OCI-LY1 (cell line): Measurements from ENCODE around the gene PNPLA7.

Experiments used
- H2AFZ ChIP-seq: fragments of 200-600 bp; sonication (generic), shearing (Covaris generic); 2 replicates; pipeline ENCODE4 v1.6.0; 2014; ENCODE audit warnings: antibody characterized with exemption, mild to moderate bottlenecking, low read length
- H3F3A ChIP-seq: fragments of 200-600 bp; sonication (generic), shearing (Covaris generic); 2 replicates; pipeline ENCODE4 v1.6.0; 2014; ENCODE audit warnings: mild to moderate bottlenecking, antibody characterized with exemption, low read length, moderate library complexity; ENCODE audit not compliant: insufficient read depth
- H3K27ac ChIP-seq: fragments of 200-600 bp; sonication (generic); 2 replicates; pipeline ENCODE4 v1.5.1; 2014; ENCODE audit warnings: low read length, mixed run types, mild to moderate bottlenecking, low read depth; ENCODE audit not compliant: poor library complexity, severe bottlenecking
- H3K27me3 ChIP-seq: fragments of 200-600 bp; sonication (generic); 2 replicates; pipeline ENCODE4 v1.6.0; 2014; ENCODE audit warnings: antibody characterized with exemption, mild to moderate bottlenecking, low read length, moderate library complexity; ENCODE audit not compliant: insufficient read depth
- H3K36me3 ChIP-seq: fragments of 200-600 bp; sonication (generic); 2 replicates; pipeline ENCODE4 v1.6.1; 2014; ENCODE audit warnings: mild to moderate bottlenecking, antibody characterized with exemption, low read length, moderate library complexity, mixed read lengths; ENCODE audit not compliant: insufficient read depth
- H3K4me1 ChIP-seq: fragments of 200-600 bp; sonication (generic); 2 replicates; pipeline ENCODE4 v1.5.1; 2014; ENCODE audit warnings: mild to moderate bottlenecking, low read length, moderate library complexity; ENCODE audit not compliant: insufficient read depth, severe bottlenecking
- H3K4me2 ChIP-seq: fragments of 200-600 bp; sonication (generic), shearing (Covaris generic); 2 replicates; pipeline ENCODE4 v1.6.1; 2014; ENCODE audit warnings: low read length
- H3K4me3 ChIP-seq: fragments of 200-600 bp; sonication (generic); 2 replicates; pipeline ENCODE4 v1.5.1; 2014; ENCODE audit warnings: low read length, low read depth, mild to moderate bottlenecking, mixed read lengths; ENCODE audit not compliant: poor library complexity, severe bottlenecking
- H3K79me2 ChIP-seq: fragments of 200-600 bp; shearing (Covaris generic); 2 replicates; pipeline ENCODE4 v1.6.1; 2016; ENCODE audit warnings: mixed run types, low read length, mixed read lengths; ENCODE audit not compliant: insufficient read depth
- H3K9ac ChIP-seq: fragments of 200-600 bp; sonication (generic), shearing (Covaris generic); 2 replicates; pipeline ENCODE4 v1.6.1; 2014; ENCODE audit warnings: mild to moderate bottlenecking, low read length, mixed read lengths
- H3K9me2 ChIP-seq: fragments of 200-600 bp; sonication (generic), shearing (Covaris generic); 2 replicates; pipeline ENCODE4 v1.6.1; 2014; ENCODE audit warnings: low read depth, mild to moderate bottlenecking, low read length, mixed read lengths
- H3K9me3 ChIP-seq: fragments of 200-600 bp; shearing (Covaris generic); 2 replicates; pipeline ENCODE4 v1.6.1; 2014; ENCODE audit warnings: low read length, mixed read lengths
- H4K20me1 ChIP-seq: fragments of 200-600 bp; sonication (generic), shearing (Covaris generic); 2 replicates; pipeline ENCODE4 v1.6.0; 2016; ENCODE audit warnings: mild to moderate bottlenecking, low read length; ENCODE audit not compliant: insufficient read depth
- CTCF ChIP-seq: fragments of 200-600 bp; sonication (generic), shearing (Covaris generic); IDR thresholded peaks from 2 replicates; pipeline ENCODE4 v1.5.1; 2017; ENCODE audit warnings: mild to moderate bottlenecking, antibody characterized with exemption, low read length, moderate library complexity, mixed read lengths
- EZH2 ChIP-seq: fragments of 200-600 bp; sonication (generic), shearing (Covaris generic); IDR thresholded peaks from 2 replicates; pipeline ENCODE4 v1.8.0; 2017; ENCODE audit warnings: borderline replicate concordance, mixed run types, mild to moderate bottlenecking, antibody characterized with exemption, low read length, moderate library complexity, mixed read lengths

The PNPLA7 gene

GRCh38 chr9:137506702-137507171, 43.5 kb downstream of the PNPLA7 start:
- H3K9ac ChIP-seq, result no peak overlapping the region
- H3K9me3 ChIP-seq, result no peaks in the 10 kb centered on the region
- H3K79me2 ChIP-seq, result no peaks in the 10 kb centered on the region
- H3K4me1 ChIP-seq, result no peaks in the 10 kb centered on the region
- H3F3A ChIP-seq, result no peaks in the 10 kb centered on the region
- H4K20me1 ChIP-seq, result no peaks in the 10 kb centered on the region
- no peaks in the 10 kb centered on the region for H3K27me3 ChIP-seq
- no peak overlapping the region for H3K4me2 ChIP-seq
- no peak for TF ChIP-seq EZH2
- no peak for TF ChIP-seq CTCF
- H2AFZ ChIP-seq, result no peak overlapping the region
- no peak overlapping the region for H3K4me3 ChIP-seq
- H3K27ac ChIP-seq, result no peak overlapping the region
- no peaks in the 10 kb centered on the region for H3K9me2 ChIP-seq
- no peaks in the 10 kb centered on the region for H3K36me3 ChIP-seq

GRCh38 chr9:137506274-137506673, 43.9 kb downstream of the PNPLA7 start:
- Histone ChIP-seq H3K9me2 (no peaks in the 10 kb centered on the region), H3K4me2 (no peak overlapping the region), H3K9ac (no peak overlapping the region), H2AFZ (no peak overlapping the region), H4K20me1 (no peaks in the 10 kb centered on the region), H3K4me1 (no peaks in the 10 kb centered on the region), H3K27me3 (no peaks in the 10 kb centered on the region), H3K9me3 (no peaks in the 10 kb centered on the region), H3K79me2 (no peaks in the 10 kb centered on the region), H3K27ac (no peak overlapping the region), H3F3A (no peaks in the 10 kb centered on the region), H3K4me3 (no peak overlapping the region), H3K36me3 (no peaks in the 10 kb centered on the region)
- no peak for TF ChIP-seq CTCF
- no peak for TF ChIP-seq EZH2

GRCh38 chr9:137505421-137506140, 44.6 kb downstream of the PNPLA7 start:
- Histone ChIP-seq H3K9ac (no peak overlapping the region), H4K20me1 (no peaks in the 10 kb centered on the region), H3K4me3 (no peak overlapping the region), H3K9me3 (no peaks in the 10 kb centered on the region), H3K4me2 (no peak overlapping the region), H3K4me1 (no peaks in the 10 kb centered on the region), H3F3A (no peaks in the 10 kb centered on the region), H2AFZ (no peak overlapping the region), H3K9me2 (no peaks in the 10 kb centered on the region), H3K36me3 (no peaks in the 10 kb centered on the region), H3K79me2 (no peaks in the 10 kb centered on the region), H3K27me3 (no peaks in the 10 kb centered on the region), H3K27ac (no peak overlapping the region)
- TF ChIP-seq EZH2 (no peak), CTCF (no peak)
